NCI-H128 (cell line): Measurements from ENCODE around the gene SCRN3.
"Not testable (repeated sequence)": the region's sequence is repeated elsewhere in the genome, so short reads cannot be mapped to it uniquely, and the experiment has no call there.

ENCODE experiments used
- DNase-seq: peaks from one replicate; lab custom pipeline; 2025; ENCODE audit not compliant: unreplicated experiment; lab: John Stamatoyannopoulos, UW

The SCRN3 gene, protein sequence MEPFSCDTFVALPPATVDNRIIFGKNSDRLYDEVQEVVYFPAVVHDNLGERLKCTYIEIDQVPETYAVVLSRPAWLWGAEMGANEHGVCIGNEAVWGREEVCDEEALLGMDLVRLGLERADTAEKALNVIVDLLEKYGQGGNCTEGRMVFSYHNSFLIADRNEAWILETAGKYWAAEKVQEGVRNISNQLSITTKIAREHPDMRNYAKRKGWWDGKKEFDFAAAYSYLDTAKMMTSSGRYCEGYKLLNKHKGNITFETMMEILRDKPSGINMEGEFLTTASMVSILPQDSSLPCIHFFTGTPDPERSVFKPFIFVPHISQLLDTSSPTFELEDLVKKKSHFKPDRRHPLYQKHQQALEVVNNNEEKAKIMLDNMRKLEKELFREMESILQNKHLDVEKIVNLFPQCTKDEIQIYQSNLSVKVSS

GRCh38 chr2:174395284-174395968, at the start of gene SCRN3:
Gene SCRN3, plus strand, starts transcription at chr2:174395730. Its CDS starts 2,554 bp downstream, at chr2:174398284.
- peak; percentile 46 for DNase-seq

DNA sequence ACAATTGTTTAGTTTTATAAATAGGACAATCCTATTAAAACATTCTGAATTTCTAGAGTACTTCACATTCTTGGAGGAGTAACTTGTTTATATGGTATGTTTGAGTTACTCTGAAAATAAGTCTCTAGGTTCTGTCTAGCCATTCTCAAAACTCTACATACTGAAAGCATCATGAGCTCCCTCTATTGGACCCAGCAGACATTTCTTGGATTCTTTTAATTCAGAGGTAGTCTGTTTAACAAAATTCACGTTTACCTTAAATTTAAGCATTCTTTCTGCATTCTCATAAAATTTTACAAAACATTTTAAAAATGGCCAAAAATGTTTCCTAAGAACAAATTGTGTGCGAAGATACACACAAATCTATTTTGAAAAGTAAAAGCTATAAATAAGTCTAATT, 45.5 kb upstream of the SCRN3 start:
- no peak for DNase-seq

DNA sequence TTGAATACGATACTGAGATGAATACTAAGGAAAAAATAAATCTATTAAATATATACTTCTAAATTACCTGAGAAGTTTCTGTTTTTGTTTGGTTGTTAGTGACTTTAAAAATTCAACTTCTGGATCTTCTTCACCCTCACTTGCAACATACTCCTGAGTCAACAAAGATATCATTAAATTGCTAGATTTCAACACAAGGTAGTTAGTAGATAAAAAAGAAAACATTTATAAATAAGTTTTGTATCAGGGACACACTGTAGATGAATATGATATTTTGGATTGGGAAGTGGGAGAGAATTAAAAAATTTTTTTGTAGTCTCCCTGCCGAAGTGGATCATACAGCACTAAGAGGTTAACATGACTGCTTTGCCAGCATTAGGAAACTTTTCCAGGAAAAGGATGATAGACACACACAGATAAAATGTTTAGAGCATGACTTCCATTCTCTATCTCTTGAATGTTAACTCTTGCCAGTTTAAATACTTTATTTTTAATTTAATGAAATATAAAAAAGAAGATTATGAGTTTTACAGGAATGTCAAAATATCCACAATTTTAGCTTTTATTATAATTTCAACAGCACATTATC, 44.8 kb upstream of the SCRN3 start:
- DNase-seq = no peak

DNA sequence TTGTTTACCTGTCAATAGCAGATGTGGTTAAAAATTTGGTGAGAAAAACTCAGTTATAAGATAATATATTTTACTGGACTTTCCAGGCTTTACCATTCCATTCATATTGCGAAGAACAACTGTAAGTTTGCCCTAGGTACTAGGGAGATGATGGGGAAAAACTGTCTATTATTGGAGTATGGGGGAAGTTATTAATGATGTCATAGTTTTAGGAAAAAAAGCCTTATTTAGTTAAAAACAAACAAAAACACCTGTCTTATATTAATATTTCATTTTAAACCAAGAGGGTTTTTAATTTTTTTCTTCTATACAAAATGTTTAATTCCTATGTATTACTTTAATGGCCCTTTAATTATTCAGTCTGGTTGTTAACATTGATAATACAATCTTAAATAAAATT, 42.5 kb upstream of the SCRN3 start:
- no peak for DNase-seq

DNA sequence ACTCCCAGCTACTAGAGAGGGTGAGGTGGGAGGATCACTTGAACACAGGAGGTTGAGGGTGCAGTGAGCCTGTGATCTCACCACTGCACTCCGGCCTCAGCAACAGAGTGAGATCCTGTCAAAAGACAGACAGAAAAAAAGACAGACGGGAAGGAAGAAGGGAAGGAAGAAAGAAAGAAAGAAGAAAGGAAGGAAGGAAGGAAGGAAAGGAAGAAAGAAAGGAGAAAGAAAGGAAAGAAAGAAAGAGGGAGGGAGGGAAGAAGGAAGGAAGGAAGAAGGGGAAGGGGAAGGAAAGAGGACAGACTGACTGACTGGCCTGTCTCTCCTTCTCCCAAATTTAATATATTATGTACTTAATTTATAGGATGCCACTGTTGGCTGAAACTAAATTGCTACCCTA, 39.2 kb upstream of the SCRN3 start:
- no peak for DNase-seq

- not testable (repeated sequence) for DNase-seq
These were observed 35.9 kb upstream of the SCRN3 start for GRCh38 chr2:174359663-174360062.

GRCh38 chr2:174362949-174363348, 32.6 kb upstream of the SCRN3 start:
- no peak for DNase-seq

- DNase-seq = not testable (repeated sequence)
These were observed 31.9 kb upstream of the SCRN3 start for GRCh38 chr2:174363492-174364225.

- DNase-seq = no peak
These were observed 30.9 kb upstream of the SCRN3 start for GRCh38 chr2:174364628-174365027.

DNA sequence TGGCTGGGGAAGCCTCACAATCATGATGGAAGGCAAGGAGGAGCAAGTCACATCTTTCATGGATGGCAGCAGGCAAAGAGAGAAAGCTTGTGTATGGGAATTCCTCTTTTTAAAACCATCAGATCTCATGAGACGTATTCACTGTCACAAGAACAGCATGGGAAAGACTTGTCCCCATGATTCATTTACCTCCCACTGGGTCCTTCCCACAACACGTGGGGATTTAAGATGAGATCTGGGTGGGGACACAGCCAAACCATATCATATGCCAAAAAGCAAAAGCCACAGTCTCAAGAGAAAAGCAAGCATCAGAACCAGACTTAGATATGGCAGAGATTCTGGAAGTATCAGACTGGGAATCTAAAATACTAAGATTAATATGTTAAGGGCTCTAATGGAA, 30.0 kb upstream of the SCRN3 start:
- no peak for DNase-seq

GRCh38 chr2:174368691-174369090, 26.8 kb upstream of the SCRN3 start:
- no peak for DNase-seq

DNA sequence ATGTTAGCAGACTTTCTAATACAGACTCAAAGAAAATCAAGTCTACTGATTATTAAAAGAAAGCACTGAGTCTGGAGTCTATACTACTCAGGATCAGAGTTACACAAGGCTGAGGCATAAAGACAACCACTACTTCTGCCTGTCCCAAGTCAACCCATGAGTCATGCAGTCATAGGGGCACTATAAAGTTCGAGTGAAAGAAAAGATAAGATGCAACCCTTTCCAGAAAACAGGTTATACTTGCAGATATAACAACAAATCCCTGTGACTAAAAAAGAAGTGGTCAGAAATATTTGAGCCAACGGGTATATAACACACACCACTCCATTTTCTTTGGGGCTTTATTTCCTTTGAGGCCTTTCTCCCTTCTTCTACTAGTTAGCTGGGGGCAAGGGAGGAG, 18.6 kb upstream of the SCRN3 start:
- no peak for DNase-seq

- no peak for DNase-seq
These were observed 11.7 kb upstream of the SCRN3 start for GRCh38 chr2:174383796-174384195.

DNA sequence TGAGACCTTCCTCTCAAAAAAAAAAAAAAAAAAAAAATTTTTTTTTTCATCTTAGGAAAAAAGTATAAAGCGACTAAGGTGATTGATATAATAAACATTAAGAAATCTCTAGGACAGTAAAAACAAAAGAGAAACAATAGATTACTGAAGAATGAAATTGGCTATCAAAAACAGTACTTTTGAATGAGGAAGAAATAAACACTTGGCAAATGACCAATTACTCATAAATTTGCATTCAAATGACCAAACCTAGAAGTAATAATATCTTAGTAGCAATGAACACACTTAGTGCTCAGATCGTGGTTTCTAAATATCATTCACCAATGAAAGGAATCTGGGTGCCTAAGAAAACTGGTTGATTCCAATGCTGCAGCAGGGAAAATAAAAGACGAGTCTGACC, 10.3 kb upstream of the SCRN3 start:
- no peak for DNase-seq

DNA sequence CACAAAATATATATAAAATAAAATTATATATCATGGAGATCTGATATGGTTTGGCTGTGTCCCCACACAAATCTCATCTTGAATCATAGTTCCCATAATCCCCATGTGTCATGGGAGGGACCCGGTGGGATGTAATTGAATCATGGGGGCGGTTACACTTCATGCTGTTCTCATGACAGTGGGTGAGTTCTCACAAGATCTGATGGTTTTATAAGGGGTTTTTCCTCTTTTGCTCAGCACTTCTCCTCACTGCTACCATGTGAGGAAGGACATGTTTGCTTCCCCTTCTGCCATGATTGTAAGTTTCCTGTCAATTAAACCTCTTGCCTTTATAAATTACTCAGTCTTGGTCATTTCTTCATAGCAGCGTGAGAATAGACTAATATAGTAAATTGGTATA, 6.8 kb upstream of the SCRN3 start:
- DNase-seq = not testable (repeated sequence)

- DNase-seq = no peak
These were observed 6.0 kb upstream of the SCRN3 start for GRCh38 chr2:174389542-174389941.

- DNase-seq = not testable (repeated sequence)
These were observed 5.2 kb upstream of the SCRN3 start for GRCh38 chr2:174390303-174390702.

- DNase-seq = no peak
These were observed 2.8 kb upstream of the SCRN3 start for GRCh38 chr2:174392706-174393105.

- no peak for DNase-seq
These were observed 570 bp downstream of the SCRN3 start for GRCh38 chr2:174395969-174396630.

- DNase-seq = no peak
These were observed 2.2 kb downstream of the SCRN3 start for GRCh38 chr2:174397773-174398172.

DNA sequence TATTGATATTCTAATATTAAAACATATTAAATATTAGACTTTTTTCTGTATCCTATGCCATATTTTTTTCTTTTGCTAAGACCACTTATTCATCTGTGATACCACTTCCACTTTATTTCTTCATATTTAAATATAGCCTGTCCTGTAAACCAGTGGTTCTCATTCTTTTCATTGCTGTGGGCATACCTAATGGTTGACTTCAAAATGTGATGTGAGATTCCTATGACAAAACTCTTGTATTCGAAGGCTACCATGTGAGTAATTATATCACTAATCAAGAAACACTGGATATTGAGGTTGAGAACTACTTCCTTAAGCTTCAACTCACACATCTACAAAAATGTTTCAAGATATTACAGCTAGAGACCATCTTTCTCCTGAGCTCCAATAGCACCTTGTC, 3.6 kb downstream of the SCRN3 start:
- DNase-seq = no peak
